22Rv1 (cell line): ENCODE results near the gene LRRC56.

Experiments used
- CTCF ChIP-seq: fragments of 450-650 bp; IDR thresholded peaks from 2 replicates; pipeline ENCODE4 v1.5.1; 2017; ENCODE audit warnings: mild to moderate bottlenecking
- ZFX ChIP-seq: fragments of 450-650 bp; IDR thresholded peaks from 2 replicates; pipeline ENCODE4 v1.6.1; 2017; ENCODE audit warnings: antibody characterized with exemption, borderline replicate concordance

GRCh38 chr11:603154-603553 is 65.8 kb downstream of the LRRC56 start:
- TF ChIP-seq CTCF (no peak), ZFX (no peak)
